DOHH2 (cell line): ENCODE measurements around the gene SLC6A17.

ENCODE experiments used
- CTCF ChIP-seq: fragments of 200-600 bp; sonication (generic); IDR thresholded peaks from one replicate; pipeline ENCODE4 v1.5.1; 2014; ENCODE audit warnings: antibody characterized with exemption, mild to moderate bottlenecking, low read depth, low read length; ENCODE audit not compliant: poor library complexity, severe bottlenecking
- EZH2phosphoT487 ChIP-seq: fragments of 200-600 bp; sonication (generic); IDR thresholded peaks from 2 replicates; pipeline ENCODE4 v1.6.1; 2017; ENCODE audit warnings: borderline replicate concordance, mild to moderate bottlenecking, antibody characterized with exemption, low read length, moderate library complexity, mixed read lengths

GRCh38 chr1:110189181-110189580, 38.9 kb downstream of the SLC6A17 start:
- no peak for TF ChIP-seq CTCF
- TF ChIP-seq EZH2phosphoT487 = no peak
